IMR-90 (cell line): ENCODE data around the gene MRPS18A. TPM values are rescaled to one million over a fixed set of nuclear protein-coding genes. Genes with fewer than 3 reads are reported as not detected.

Experiments
- ATAC-seq: fragments of 200-7000 bp; cut with Tn5 transposase; 2 replicates; pipeline ENCODE4 v1.9.1; 2020; ENCODE audit warnings: low read depth, mild to moderate bottlenecking, moderate library complexity
- BruUV-seq: library from RNA; stranded (reverse); fragments of 400-500 nt; replicated peaks from 2 replicates; lab custom pipeline; 2021; lab: Mats Ljungman, UMichigan
- CTCF ChIA-PET: fragments of 300-600 bp; formaldehyde crosslinking; extraction: SDS; loops from one replicate; lab custom pipeline; 2021; ENCODE audit warnings: antibody characterized with exemption; lab: Yijun Ruan, JAX
- POLR2A ChIA-PET: fragments of 300-600 bp; sonication (Branson Sonifier 250); formaldehyde crosslinking; loops from one replicate; lab custom pipeline; 2022; ENCODE audit warnings: antibody characterized with exemption; ENCODE audit not compliant: unreplicated experiment; lab: Charles Lee
- DNase-seq: peaks from one replicate; pipeline ENCODE4 v3.0.0; 2013
- H2AFZ ChIP-seq: replicated peaks from 2 replicates; pipeline ENCODE3; 2013; ENCODE audit warnings: low read length, mild to moderate bottlenecking; ENCODE audit not compliant: poor library complexity
- H2AK5ac ChIP-seq: 2 replicates; pipeline ENCODE4 v1.6.1; 2013; ENCODE audit warnings: low read depth, low read length, inconsistent platforms
- H2AK9ac ChIP-seq: replicated peaks from 2 replicates; pipeline ENCODE3; 2013; ENCODE audit warnings: mild to moderate bottlenecking, low read depth, low read length, moderate library complexity; ENCODE audit not compliant: poor library complexity
- H2BK120ac ChIP-seq: 2 replicates; pipeline ENCODE4 v1.6.1; 2013; ENCODE audit warnings: low read depth, low read length, inconsistent platforms
- H2BK15ac ChIP-seq: 3 replicates; pipeline ENCODE4 v1.6.1; 2013; ENCODE audit warnings: low read depth, low read length, inconsistent platforms
- H2BK20ac ChIP-seq: 2 replicates; pipeline ENCODE4 v1.6.1; 2013; ENCODE audit warnings: low read depth, mild to moderate bottlenecking, inconsistent platforms, low read length, moderate library complexity
- H2BK5ac ChIP-seq: 2 replicates; pipeline ENCODE4 v1.6.1; 2013; ENCODE audit warnings: mild to moderate bottlenecking, low read depth, low read length, inconsistent platforms; ENCODE audit not compliant: poor library complexity, severe bottlenecking
- H3K14ac ChIP-seq: replicated peaks from 2 replicates; pipeline ENCODE4 v1.6.1; 2013; ENCODE audit warnings: low read depth, low read length, inconsistent platforms
- H3K18ac ChIP-seq: 2 replicates; pipeline ENCODE4 v1.6.1; 2013; ENCODE audit warnings: low read depth, low read length, control low read depth
- H3K23ac ChIP-seq: 2 replicates; pipeline ENCODE4 v1.6.1; 2013; ENCODE audit warnings: low read depth, low read length, inconsistent platforms
- H3K27ac ChIP-seq: 2 replicates; pipeline ENCODE4 v1.5.1; 2013; ENCODE audit warnings: mild to moderate bottlenecking, control low read depth, low read length; ENCODE audit not compliant: insufficient read depth
- H3K27me3 ChIP-seq: 2 replicates; pipeline ENCODE4 v1.6.1; 2013; ENCODE audit warnings: low read length; ENCODE audit not compliant: control insufficient read depth, insufficient read depth
- H3K36me3 ChIP-seq: 2 replicates; pipeline ENCODE4 v1.6.1; 2013; ENCODE audit warnings: low read length, mixed read lengths; ENCODE audit not compliant: control insufficient read depth, insufficient read depth
- H3K4ac ChIP-seq: 2 replicates; pipeline ENCODE4 v1.6.1; 2013; ENCODE audit warnings: low read depth, low read length, inconsistent platforms
- H3K4me1 ChIP-seq: 2 replicates; pipeline ENCODE4 v1.6.1; 2013; ENCODE audit warnings: low read length, mixed read lengths; ENCODE audit not compliant: control insufficient read depth, insufficient read depth
- H3K4me2 ChIP-seq: 2 replicates; pipeline ENCODE4 v1.6.1; 2013; ENCODE audit warnings: low read depth, mild to moderate bottlenecking, control low read depth, low read length, moderate library complexity
- H3K4me3 ChIP-seq: 2 replicates; pipeline ENCODE4 v1.5.1; 2013; ENCODE audit warnings: low read depth, mild to moderate bottlenecking, control low read depth, low read length, moderate library complexity; ENCODE audit not compliant: insufficient read depth
- H3K56ac ChIP-seq: 2 replicates; pipeline ENCODE4 v1.6.1; 2013; ENCODE audit warnings: low read length, inconsistent platforms; ENCODE audit not compliant: insufficient read depth; ENCODE audit errors: extremely low read depth
- H3K79me1 ChIP-seq, 2 experiments: 2 replicates each; pipeline ENCODE4 v1.6.1; 2013; ENCODE audit warnings: low read length in 2 of 2, inconsistent platforms in 1 of 2, low read depth in 1 of 2
- H3K9ac ChIP-seq: 2 replicates; pipeline ENCODE4 v1.6.1; 2013; ENCODE audit warnings: low read depth, low read length, control low read depth
- H3K9me1 ChIP-seq: 2 replicates; pipeline ENCODE4 v1.6.1; 2013; ENCODE audit warnings: low read length, inconsistent platforms; ENCODE audit not compliant: insufficient read depth
- H3K9me3 ChIP-seq: 2 replicates; pipeline ENCODE4 v1.6.1; 2013; ENCODE audit warnings: low read length; ENCODE audit not compliant: control insufficient read depth, insufficient read depth
- H4K20me1 ChIP-seq: 2 replicates; pipeline ENCODE4 v1.6.1; 2013; ENCODE audit warnings: low read length, inconsistent platforms; ENCODE audit not compliant: insufficient read depth
- H4K5ac ChIP-seq: 2 replicates; pipeline ENCODE4 v1.6.1; 2013; ENCODE audit warnings: mild to moderate bottlenecking, low read depth, low read length, control low read depth
- H4K8ac ChIP-seq, 2 experiments: 2 replicates each; pipeline ENCODE4 v1.6.1; 2013; ENCODE audit warnings: low read depth in 2 of 2, low read length in 2 of 2, control low read depth in 1 of 2, inconsistent platforms in 1 of 2
- H4K91ac ChIP-seq: 2 replicates; pipeline ENCODE4 v1.6.1; 2013; ENCODE audit warnings: low read depth, low read length, inconsistent platforms; ENCODE audit not compliant: insufficient read depth
- BHLHE40 ChIP-seq: fragments of 150-350 bp; IDR thresholded peaks from 2 replicates; pipeline ENCODE4 v1.6.1; 2016; ENCODE audit warnings: mild to moderate bottlenecking, low read depth, low read length
- CEBPB ChIP-seq: IDR thresholded peaks from 2 replicates; pipeline ENCODE4 v1.6.1; 2012; ENCODE audit warnings: low read depth, low read length, improper control_type of control experiment
- FOS ChIP-seq: fragments of 150-350 bp; IDR thresholded peaks from 2 replicates; pipeline ENCODE4 v1.6.1; 2016; ENCODE audit warnings: low read depth, low read length
- MAFK ChIP-seq: IDR thresholded peaks from 2 replicates; pipeline ENCODE4 v1.6.1; 2012; ENCODE audit warnings: low read depth, low read length, improper control_type of control experiment
- MAZ ChIP-seq: IDR thresholded peaks from 2 replicates; pipeline ENCODE4 v1.6.1; 2012; ENCODE audit warnings: low read depth, mild to moderate bottlenecking, low read length, improper control_type of control experiment, moderate library complexity, borderline replicate concordance
- NFE2L2 ChIP-seq: fragments of 150-350 bp; IDR thresholded peaks from 2 replicates; pipeline ENCODE4 v1.6.1; 2016; ENCODE audit warnings: low read depth, mild to moderate bottlenecking, low read length
- POLR2A ChIP-seq: IDR thresholded peaks from 2 replicates; pipeline ENCODE4 v1.6.1; 2012; ENCODE audit warnings: mild to moderate bottlenecking, low read depth, low read length
- RFX5 ChIP-seq: IDR thresholded peaks from 2 replicates; pipeline ENCODE4 v1.8.0; 2012; ENCODE audit warnings: low read depth, mild to moderate bottlenecking, low read length, moderate library complexity
- SMC3 ChIP-seq: fragments of 150-350 bp; IDR thresholded peaks from 2 replicates; pipeline ENCODE4 v1.6.1; 2016; ENCODE audit warnings: low read depth, mild to moderate bottlenecking, antibody characterized with exemption, low read length, moderate library complexity
- WGBS, 2 experiments: methylation state at CpG; one replicate each; pipeline versions ENCODE4 v1.1.5 to v1.1.7; 2013; ENCODE audit warnings: missing lambda C conversion rate in 2 of 2; ENCODE audit not compliant: insufficient read length in 1 of 2; ENCODE audit errors: extremely low coverage in 2 of 2; 5-methylcytosine and 5-hydroxymethylcytosine counted together
- dilution Hi-C: fragments of 300-500 bp; cut with HindIII; formaldehyde crosslinking; loops from one replicate; pipeline ENCODE4 v1.14.3; 2018; ENCODE audit warnings: low sequenced_read_pairs; ENCODE audit not compliant: unreplicated experiment
- in situ Hi-C: fragments of 300-500 bp; cut with MboI; formaldehyde crosslinking; loops from 3 replicates; pipeline ENCODE4 v1.14.3; 2019; ENCODE audit warnings: low sequenced_read_pairs, inconsistent platforms, mixed read lengths
- intact Hi-C: fragments of 100-400 bp; cut with micrococcal nuclease; formaldehyde crosslinking; loops from 2 replicates; pipeline ENCODE4 v1.10.0; 2022
- polyA plus RNA-seq, 3 experiments: library from polyadenylated mRNA; depleted of rRNA; stranded (reverse); fragments of >200 nt; gene quantifications; 2 replicates each; pipeline ENCODE4 v1.2.3, GENCODE V29; 2012; ENCODE audit warnings: low replicate concordance in 1 of 3
- total RNA-seq: library from RNA; depleted of rRNA; stranded (reverse); fragments of >200 nt; gene quantifications from 2 replicates; pipeline ENCODE4 v1.2.3, GENCODE V29; 2012
- TF ChIP-seq, protein P1 (sequence below): conservative IDR thresholded peaks from 2 replicates; pipeline ENCODE4 v1.5.1; 2012; ENCODE audit warnings: mild to moderate bottlenecking, low read depth, low read length, improper control_type of control experiment

MRPS18A gene
- total and polyA plus RNA-seq, 2 of the 4 experiments (the other 2 are of a cell fraction), result 47.0 to 56.6 TPM

DNA sequence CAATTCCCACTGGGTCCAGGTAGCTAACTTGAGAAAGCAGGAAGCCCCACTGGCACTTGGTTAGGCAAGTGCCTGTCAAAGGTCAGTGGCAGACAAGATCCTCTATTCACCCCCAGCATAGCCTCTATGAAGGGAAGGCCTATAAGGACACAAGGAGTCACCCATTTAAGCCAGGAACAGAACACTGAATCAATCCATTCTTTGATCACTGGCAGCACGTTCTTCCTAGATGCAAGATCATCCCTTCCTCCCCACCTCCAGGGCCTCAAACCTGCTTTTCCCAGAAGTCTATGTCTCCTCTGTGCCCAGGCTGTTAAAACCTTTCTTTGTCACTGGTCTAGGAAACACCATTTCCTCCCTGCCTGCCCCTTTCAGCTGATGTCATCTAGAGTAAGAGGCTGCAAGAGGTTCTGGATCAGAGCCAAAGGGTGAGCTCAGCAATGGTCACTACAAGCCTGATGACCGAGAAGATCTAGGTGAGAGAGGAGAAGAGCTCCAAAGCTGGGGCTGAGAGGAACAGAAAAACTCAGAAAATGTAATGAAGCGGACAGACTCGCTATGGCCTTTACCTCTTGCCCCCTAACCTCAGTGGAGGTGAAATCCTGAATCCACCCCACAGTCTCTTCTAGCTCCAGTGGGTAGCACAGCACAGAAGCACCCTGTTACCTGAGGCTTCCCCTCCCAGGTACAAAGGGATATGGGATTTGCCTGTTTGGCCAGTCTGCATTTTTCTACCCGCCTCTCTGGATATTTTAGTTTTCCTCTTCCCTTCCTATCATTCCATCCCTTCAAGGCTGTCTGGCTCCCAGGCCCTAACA lies 60.4 kb downstream of the MRPS18A start:
- CTCF ChIA-PET, result no interaction called here
- no CpG with 5 or more reads among the region's 5 CpGs for whole genome bisulfite sequencing, 2 experiments
- peak overlapping the region; percentile 68 for H2AFZ ChIP-seq

More for the DNA sequence above, 60.4 kb downstream of the MRPS18A start:
- H3K27ac ChIP-seq, result peak overlapping the region; percentile 99
- peak overlapping the region; percentile 94 for H4K91ac ChIP-seq
- POLR2A ChIA-PET, result interaction anchor here (0.6 kb wide), 1 partner anchor 73 kb away, joined by 3 read pairs; no protein-coding TSS in a partner anchor
- in situ Hi-C loops (no loop called here), intact Hi-C loops (loop anchor here (5.0 kb wide), 1 partner anchor 145 kb away; the partner anchor contains the start of gene VEGFA), dilution Hi-C loops (no loop called here)
- peak overlapping the region; percentile 99 for H2AK5ac ChIP-seq
- H2BK15ac ChIP-seq, result peak overlapping the region; percentile 88
- H3K36me3 ChIP-seq, result peaks cover 36% of the 10 kb centered on the region
- no TSS peak for BruUV-seq
- H4K20me1 ChIP-seq, result no peaks in the 10 kb centered on the region
- peak overlapping the region; percentile 91 for H4K5ac ChIP-seq
- DNase-seq, result peak; percentile 99
- H4K8ac ChIP-seq, result peak overlapping the region; percentile 77 to 98
- peak overlapping the region; percentile 90 for H3K18ac ChIP-seq
- peak overlapping the region; percentile 98 for H3K23ac ChIP-seq
- peak overlapping the region; percentile 96 for H3K14ac ChIP-seq
- no peaks in the 10 kb centered on the region for H3K9me3 ChIP-seq
- H3K4me2 ChIP-seq, result peak overlapping the region; percentile 96
- H2BK5ac ChIP-seq, result peak overlapping the region; percentile 85
- peaks cover 8% of the 10 kb centered on the region for H3K4me1 ChIP-seq
- H3K27me3 ChIP-seq, result no peaks in the 10 kb centered on the region
- H3K56ac ChIP-seq, result peak overlapping the region; percentile 97
- H2BK20ac ChIP-seq, result peak overlapping the region; percentile 95
- peak overlapping the region; percentile 94 for H2BK120ac ChIP-seq
- peak; percentile 24 for ATAC-seq
- H3K4me3 ChIP-seq, result peak overlapping the region; percentile 23; the same call in 1 of the 2 replicates
- H3K4ac ChIP-seq, result peak overlapping the region; percentile 98
- H2AK9ac ChIP-seq, result peak overlapping the region; percentile 90
- peak overlapping the region; percentile 96 for H3K9ac ChIP-seq
- TF ChIP-seq MAFK (peak; percentile 49; the same call in 1 of the 2 replicates), CEBPB (peak; percentile 97), RFX5 (no peak), SMC3 (no peak), FOS (no peak), BHLHE40 (peak; percentile 15; the same call in 1 of the 2 replicates), NFE2L2 (peak; percentile 54; the same call in 1 of the 2 replicates), POLR2A (peak; percentile 89), MAZ (peak; percentile 45; the same call in 1 of the 2 replicates)
- TF ChIP-seq, protein P1, sequence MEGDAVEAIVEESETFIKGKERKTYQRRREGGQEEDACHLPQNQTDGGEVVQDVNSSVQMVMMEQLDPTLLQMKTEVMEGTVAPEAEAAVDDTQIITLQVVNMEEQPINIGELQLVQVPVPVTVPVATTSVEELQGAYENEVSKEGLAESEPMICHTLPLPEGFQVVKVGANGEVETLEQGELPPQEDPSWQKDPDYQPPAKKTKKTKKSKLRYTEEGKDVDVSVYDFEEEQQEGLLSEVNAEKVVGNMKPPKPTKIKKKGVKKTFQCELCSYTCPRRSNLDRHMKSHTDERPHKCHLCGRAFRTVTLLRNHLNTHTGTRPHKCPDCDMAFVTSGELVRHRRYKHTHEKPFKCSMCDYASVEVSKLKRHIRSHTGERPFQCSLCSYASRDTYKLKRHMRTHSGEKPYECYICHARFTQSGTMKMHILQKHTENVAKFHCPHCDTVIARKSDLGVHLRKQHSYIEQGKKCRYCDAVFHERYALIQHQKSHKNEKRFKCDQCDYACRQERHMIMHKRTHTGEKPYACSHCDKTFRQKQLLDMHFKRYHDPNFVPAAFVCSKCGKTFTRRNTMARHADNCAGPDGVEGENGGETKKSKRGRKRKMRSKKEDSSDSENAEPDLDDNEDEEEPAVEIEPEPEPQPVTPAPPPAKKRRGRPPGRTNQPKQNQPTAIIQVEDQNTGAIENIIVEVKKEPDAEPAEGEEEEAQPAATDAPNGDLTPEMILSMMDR, result no peak
- H3K9me1 ChIP-seq, result peaks cover 27% of the 10 kb centered on the region
- H3K79me1 ChIP-seq, result peaks cover 41 to 64% of the 10 kb centered on the region in 2 experiments
